ENCODE data around the gene MPP3. TPM values are rescaled to one million over a fixed set of nuclear protein-coding genes. Genes with fewer than 3 reads are reported as not detected.
A peak's percentile ranks its signal among the peaks of the same experiment; 100 is the strongest.
"Not testable (repeated sequence)": the region's sequence is repeated elsewhere in the genome, so short reads cannot be mapped to it uniquely, and the experiment has no call there.

MPP3 gene
- total RNA-seq, 1 donor from 2014 or later: 11.8 TPM

DNA sequence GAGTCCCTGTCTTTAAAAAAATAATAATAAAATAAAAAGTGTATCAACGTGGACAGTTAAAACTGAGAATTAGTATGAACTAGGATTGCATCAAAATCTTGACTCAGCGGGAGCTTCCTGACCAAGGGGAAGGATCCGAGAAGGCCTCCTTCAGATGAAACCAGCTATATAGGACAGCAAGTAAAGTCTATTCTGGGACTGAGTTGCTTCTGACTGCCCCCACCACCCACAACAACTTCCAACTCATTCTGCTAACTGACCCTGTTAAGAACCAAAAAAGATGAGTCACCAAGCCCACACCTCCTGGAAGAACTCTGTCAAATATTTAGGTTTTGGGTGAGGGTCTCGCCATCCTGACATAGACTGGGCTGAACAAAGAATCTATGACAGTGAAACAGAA, 24.9 kb downstream of the MPP3 start:
- DNase-seq (ENCODE audit: low spot score): no peak

GRCh38 chr17:43805117-43805516, 27.8 kb downstream of the MPP3 start:
- DNase-seq (ENCODE audit: low spot score): no peak

- DNase-seq (ENCODE audit: low spot score): no peak
These were observed 29.2 kb downstream of the MPP3 start for GRCh38 chr17:43803758-43804157.

DNA sequence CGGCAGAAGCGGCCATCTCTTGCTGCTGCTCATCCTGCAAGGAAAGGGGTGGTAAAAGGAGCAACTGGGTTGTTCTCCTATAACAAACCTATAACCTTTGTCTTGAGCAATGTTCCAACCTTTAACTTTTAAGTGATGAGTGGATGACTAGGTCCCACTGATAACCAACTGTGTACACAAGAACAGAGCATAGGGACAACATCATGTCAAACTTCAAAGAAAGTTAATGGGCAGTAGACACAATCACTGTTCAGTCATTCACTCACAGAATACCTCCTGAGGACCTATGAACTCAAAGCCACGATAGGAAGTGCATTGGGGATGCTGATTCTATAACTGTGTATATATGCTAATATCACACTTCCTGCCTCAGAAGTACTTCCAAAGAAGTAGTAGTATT, 31.1 kb downstream of the MPP3 start:
- no peak for DNase-seq (ENCODE audit: low spot score)

DNA sequence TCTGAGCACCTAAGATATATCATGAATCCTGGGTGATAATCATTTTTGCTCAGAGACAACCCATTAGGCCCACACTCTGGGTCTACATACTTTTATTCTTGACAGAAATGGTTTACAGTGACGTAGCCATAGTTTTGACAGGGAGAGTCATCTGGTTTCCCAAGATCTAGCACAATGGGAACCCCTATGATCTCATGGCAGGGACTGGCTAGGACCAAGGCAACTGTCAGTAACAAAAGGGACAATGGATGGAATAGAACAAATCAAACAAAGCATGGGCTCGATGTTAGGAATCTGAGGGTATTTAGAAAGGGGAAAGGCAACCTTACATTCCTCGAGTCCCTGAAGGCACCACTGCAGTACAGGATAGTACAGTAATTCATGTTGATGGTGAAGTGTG, 32.2 kb downstream of the MPP3 start:
- DNase-seq (ENCODE audit: low spot score): no peak

DNA sequence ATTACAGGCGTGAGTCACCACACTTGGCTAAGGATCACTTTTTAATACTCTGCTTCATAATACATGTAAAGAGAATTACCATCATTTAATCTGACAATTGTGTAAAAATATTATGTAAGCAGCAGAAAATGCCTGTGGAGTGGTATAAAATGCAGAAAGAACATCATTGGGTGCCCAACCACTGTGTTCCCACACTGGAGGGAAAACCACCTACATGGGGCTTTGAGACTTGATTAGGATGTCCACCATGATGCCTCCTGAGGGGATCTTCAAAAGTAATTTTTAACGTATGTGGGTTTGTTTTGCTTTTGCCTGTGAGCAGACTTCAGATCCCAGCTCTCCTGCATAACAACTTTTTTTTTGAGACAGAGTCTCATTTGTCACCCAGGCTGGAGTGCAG, 33.9 kb downstream of the MPP3 start:
- DNase-seq (ENCODE audit: low spot score): no peak

DNA sequence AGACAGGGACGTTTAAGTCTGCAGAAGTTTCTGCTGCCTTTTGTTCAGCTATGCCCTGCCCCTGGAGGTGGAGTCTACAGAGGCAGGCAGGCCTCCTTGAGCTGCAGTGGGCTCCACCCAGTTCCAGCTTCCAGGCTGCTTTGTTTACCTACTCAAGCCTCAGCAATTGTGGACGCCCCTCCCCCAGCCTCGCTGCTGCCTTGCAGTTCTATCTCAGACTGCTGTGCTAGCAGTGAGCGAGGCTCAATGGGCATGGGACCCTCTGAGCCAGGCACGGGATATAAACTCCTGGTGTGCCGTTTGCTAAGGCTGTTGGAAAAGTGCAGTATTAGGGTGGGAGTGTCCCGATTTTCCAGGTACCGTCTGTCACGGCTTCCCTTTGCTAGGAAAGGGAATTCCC, 34.9 kb downstream of the MPP3 start:
- DNase-seq (ENCODE audit: low spot score): not testable (repeated sequence)

- DNase-seq (ENCODE audit: low spot score): not testable (repeated sequence)
These were observed 40.3 kb downstream of the MPP3 start for GRCh38 chr17:43792668-43793067.

DNA sequence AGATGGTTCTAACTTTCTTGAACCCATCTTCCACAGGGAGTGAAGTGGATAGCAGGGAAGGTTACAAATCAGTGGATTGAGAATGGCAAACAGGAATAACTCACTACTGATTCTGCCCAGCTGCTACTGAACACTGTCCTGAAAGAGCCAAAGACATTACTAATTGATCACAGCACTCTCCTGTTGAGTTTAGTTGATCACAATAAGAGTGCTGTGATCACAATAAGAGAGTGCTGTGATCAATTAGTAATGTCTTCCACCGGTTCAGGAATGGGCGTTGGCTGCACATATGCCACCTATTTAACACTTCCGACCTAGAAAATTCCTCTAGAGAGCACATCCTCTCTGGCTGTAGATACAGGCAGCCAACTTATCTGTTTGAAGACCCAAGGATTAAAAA, 41.4 kb downstream of the MPP3 start:
- no peak for DNase-seq (ENCODE audit: low spot score)

DNA sequence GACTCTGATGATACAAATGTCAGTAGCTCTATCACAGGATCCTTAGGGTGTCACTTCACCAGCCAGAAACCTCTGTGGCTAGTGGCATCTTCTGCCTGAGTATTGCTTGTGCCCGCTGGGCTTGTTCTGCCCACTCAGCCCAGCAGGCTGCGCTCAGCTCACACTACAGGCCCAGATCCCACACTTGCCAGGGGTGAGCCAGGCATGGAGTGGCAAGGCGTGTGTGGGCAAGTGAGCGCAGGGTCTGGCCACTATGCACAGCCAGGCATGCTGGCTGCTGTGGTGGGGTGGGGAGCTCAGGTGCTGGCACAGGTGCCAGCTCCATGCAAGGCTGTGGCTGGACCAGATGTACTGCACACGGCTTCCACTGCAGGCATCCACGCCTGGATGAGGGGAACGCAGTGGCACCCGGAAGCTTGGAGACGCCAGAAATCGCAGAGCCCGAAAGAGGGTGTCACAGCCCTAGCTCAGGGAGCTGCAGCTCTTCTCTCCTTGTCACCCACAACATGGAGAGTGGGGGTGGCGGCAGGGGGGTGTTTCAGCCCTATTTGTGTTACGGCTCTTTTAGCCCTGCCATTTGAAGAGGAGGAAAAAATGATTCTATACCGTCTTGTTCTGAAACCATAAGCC, 42.5 kb downstream of the MPP3 start:
- DNase-seq (ENCODE audit: low spot score): no peak

DNA sequence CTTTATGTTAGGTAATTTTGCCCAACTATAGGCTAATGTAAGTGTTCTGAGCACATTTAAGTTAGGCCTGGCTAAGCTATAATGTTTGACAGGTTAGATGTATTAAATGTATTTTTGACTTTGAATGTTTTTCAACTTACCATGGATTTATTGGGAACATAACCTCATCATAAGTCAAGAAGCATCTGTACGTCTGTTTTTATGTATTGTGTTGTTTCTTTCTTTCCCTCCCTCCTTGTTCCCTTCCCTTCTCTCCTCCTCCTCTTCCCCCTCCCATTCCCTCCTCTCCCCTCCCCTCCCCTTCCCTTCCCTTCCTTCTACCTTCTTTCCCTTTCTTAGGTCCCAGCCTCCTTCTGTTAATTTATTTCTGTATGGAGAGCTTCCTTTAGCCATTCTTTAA, 43.5 kb downstream of the MPP3 start:
- no peak for DNase-seq (ENCODE audit: low spot score)

- no peak for DNase-seq (ENCODE audit: low spot score)
These were observed 44.4 kb downstream of the MPP3 start for GRCh38 chr17:43788540-43788939.

DNA sequence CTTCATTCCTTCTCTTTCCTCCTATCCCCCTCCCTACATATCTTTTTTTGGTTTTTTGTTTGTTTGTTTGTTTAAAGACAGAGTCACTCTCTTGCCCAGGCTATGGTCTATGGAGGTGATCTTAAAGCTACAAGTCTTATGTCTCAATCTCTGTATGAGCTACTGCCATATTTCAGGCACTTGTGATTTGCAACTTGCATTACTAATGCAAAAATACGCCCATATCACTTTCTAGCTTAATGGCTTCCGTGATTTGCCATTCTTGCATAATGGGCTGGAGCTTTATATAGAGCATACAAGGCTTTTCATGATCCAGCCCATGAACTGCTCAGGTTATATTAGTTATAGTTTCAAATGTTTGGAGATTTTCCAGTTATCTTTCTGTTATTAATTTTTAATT, 45.2 kb downstream of the MPP3 start:
- DNase-seq (ENCODE audit: low spot score): no peak

- DNase-seq (ENCODE audit: low spot score): no peak
These were observed 48.3 kb downstream of the MPP3 start for GRCh38 chr17:43784628-43785101.

GRCh38 chr17:43784068-43784467, 48.9 kb downstream of the MPP3 start:
- no peak for DNase-seq (ENCODE audit: low spot score)

GRCh38 chr17:43782913-43783680, 49.8 kb downstream of the MPP3 start:
- DNase-seq (ENCODE audit: low spot score): no peak

GRCh38 chr17:43780135-43780534, 52.8 kb downstream of the MPP3 start, which contains the start of gene CFAP97D1:
TSS of gene CFAP97D1 (plus strand) at chr17:43780435. CDS start at chr17:43780463, 28 bp downstream.
- no peak for DNase-seq (ENCODE audit: low spot score)

GRCh38 chr17:43779145-43780125, 53.5 kb downstream of the MPP3 start:
- no peak for DNase-seq (ENCODE audit: low spot score)

- peak; percentile 95 for DNase-seq (ENCODE audit: low spot score)
These were observed 54.4 kb downstream of the MPP3 start, which contains the start of gene DUSP3 for GRCh38 chr17:43778337-43779144. TSS of gene DUSP3 (minus strand) at chr17:43778977. CDS start at chr17:43778924, 53 bp downstream.

DNA sequence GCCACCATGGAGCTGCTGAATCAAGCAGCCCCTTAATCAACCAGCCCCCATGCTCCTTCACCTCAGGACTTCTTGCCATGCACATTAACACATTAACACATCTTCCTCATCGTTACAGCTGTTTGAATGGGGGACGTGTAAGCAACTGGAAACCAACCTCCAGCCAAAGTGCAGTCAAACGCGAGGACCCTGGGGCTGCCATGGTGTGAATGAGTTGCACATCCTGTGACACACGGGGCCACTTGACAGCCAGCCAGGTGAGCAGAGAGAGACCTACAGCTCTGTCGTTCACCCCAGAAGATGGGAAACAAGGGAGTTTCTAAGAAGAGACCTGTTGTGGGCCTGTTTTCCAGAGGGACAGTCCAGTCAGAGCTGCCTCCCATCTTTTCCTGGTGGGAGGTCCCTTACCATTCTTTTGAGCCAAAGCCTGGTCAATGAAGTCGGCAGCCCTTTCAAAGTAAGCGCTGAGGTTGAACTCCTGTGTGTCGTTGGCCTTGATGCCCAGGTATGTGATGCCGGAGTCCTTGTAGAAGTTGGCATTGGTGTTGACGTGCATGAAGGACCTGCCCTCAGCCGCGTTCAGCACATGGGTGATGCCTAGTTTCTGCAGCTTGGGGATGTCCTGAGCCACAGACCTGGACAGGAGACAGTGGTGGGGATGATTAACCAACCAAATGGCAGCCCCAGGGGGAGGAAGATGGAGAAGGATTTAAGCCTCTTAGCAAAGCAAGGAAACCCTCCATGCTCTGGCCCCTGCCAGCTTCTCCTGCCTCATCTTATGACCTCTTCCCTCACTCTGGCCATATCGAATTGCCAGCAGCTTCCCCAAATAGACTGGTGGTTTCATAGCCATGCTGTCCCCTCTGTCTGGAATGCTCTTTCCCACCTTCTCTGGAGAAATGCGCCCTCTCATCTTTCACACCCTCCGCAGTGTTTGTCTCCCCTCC, 58.4 kb downstream of the MPP3 start:
- DNase-seq (ENCODE audit: low spot score): no peak

Measured in ureter (tissue), 1 donor.